Measurements from ENCODE around the gene EID2B. TPM values are rescaled to one million over a fixed set of nuclear protein-coding genes. Genes with fewer than 3 reads are reported as not detected.

The EID2B gene
- total RNA-seq, 1 experiment from 2014 or later, result 3.5 TPM

GRCh38 chr19:39512988-39513387 lies 19.7 kb downstream of the EID2B start:
- no peak overlapping the region for H3K9ac ChIP-seq (ENCODE audit: low read length)
- intact Hi-C loops (cut with micrococcal nuclease), result no loop called here
- TF ChIP-seq CTCF (conservative IDR thresholded peaks at IDR 0.05; ENCODE audit: low read depth, low read length), result no peak
- TF ChIP-seq EZH2phosphoT487 (IDR thresholded peaks at IDR 0.05; ENCODE audit: borderline replicate concordance, low read length), result no peak
- no peak for TF ChIP-seq EZH2 (IDR thresholded peaks at IDR 0.05; ENCODE audit: low read length, unreplicated experiment)
- H2AFZ ChIP-seq (ENCODE audit: low read length), result no peak overlapping the region
- no peaks in the 10 kb centered on the region for H3K9me3 ChIP-seq (ENCODE audit: low read length)
- no peaks in the 10 kb centered on the region for H3F3A ChIP-seq (ENCODE audit: low read length, unreplicated experiment)
- no peak for ATAC-seq
- DNase-seq, result no peak
- POLR2A ChIA-PET (ENCODE audit: unreplicated experiment), result no interaction called here
- H3K9me2 ChIP-seq (replicated peaks; ENCODE audit: low read length), result no peaks in the 10 kb centered on the region
- H3K4me3 ChIP-seq (ENCODE audit: low read length), result no peak overlapping the region
- H4K20me1 ChIP-seq (ENCODE audit: low read length), result no peaks in the 10 kb centered on the region
- CTCF ChIA-PET, result interaction anchor here (0.5 kb wide), 1 partner anchor 15 kb away, joined by 3 read pairs; no protein-coding TSS in a partner anchor
- H3K27ac ChIP-seq (ENCODE audit: low read length), result no peak overlapping the region
- H3K4me1 ChIP-seq (ENCODE audit: insufficient read depth, low read length), result peaks cover 3% of the 10 kb centered on the region; the same call in 1 of the 2 replicates
- H3K36me3 ChIP-seq (ENCODE audit: low read depth, low read length), result no peaks in the 10 kb centered on the region
- BruUV-seq (replicated peaks), result no TSS peak
- 0 out of 2 replicates have a peak, but pooled peaks cover under 1% of the 10 kb centered on the region for H3K79me2 ChIP-seq (ENCODE audit: low read length)
- peaks cover 5% of the 10 kb centered on the region; the same call in 1 of the 2 replicates for H3K27me3 ChIP-seq (ENCODE audit: low read length)
- H3K4me2 ChIP-seq (ENCODE audit: low read length), result no peak overlapping the region

DNA sequence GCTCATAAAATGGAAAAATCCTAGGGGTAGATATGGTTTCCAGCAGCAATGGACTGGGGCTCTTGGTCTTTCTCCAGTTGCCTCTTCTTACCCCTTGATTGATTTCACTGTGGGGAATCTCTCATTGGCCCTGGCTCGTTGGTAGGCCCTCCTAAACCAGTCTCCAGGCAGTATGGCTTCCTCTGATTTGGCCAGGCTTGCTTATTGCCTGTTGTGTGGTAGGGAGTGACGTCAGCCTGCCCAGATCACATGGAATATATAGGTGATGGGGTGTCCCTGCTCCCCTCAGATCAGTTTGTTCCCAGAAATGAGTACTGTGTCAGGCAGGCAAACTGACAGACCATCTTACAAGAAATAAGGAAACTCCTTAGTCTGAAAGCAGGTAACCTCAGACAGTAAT lies 23.4 kb downstream of the EID2B start:
- H3K4me1 ChIP-seq (ENCODE audit: insufficient read depth, low read length), result peaks cover 9% of the 10 kb centered on the region; the same call in 1 of the 2 replicates
- no peak overlapping the region for H3K9ac ChIP-seq (ENCODE audit: low read length)
- intact Hi-C loops (cut with micrococcal nuclease), result no loop called here
- POLR2A ChIA-PET (ENCODE audit: unreplicated experiment), result no interaction called here
- TF ChIP-seq EZH2phosphoT487 (IDR thresholded peaks at IDR 0.05; ENCODE audit: borderline replicate concordance, low read length) (no peak), EZH2 (IDR thresholded peaks at IDR 0.05; ENCODE audit: low read length, unreplicated experiment) (no peak), CTCF (conservative IDR thresholded peaks at IDR 0.05; ENCODE audit: low read depth, low read length) (no peak)
- no peaks in the 10 kb centered on the region for H3F3A ChIP-seq (ENCODE audit: low read length, unreplicated experiment)
- H3K27ac ChIP-seq (ENCODE audit: low read length), result no peak overlapping the region
- BruUV-seq (replicated peaks), result no TSS peak
- H3K27me3 ChIP-seq (ENCODE audit: low read length), result no peaks in the 10 kb centered on the region
- no peaks in the 10 kb centered on the region for H3K36me3 ChIP-seq (ENCODE audit: low read depth, low read length)
- H3K9me2 ChIP-seq (replicated peaks; ENCODE audit: low read length), result no peaks in the 10 kb centered on the region
- H3K79me2 ChIP-seq (ENCODE audit: low read length), result 0 out of 2 replicates have a peak, but pooled peaks cover 6% of the 10 kb centered on the region
- no peak for ATAC-seq
- H3K9me3 ChIP-seq (ENCODE audit: low read length), result no peaks in the 10 kb centered on the region
- no peak for DNase-seq
- H2AFZ ChIP-seq (ENCODE audit: low read length), result no peak overlapping the region
- CTCF ChIA-PET, result no interaction called here
- no peak overlapping the region for H3K4me2 ChIP-seq (ENCODE audit: low read length)
- H3K4me3 ChIP-seq (ENCODE audit: low read length), result no peak overlapping the region
- H4K20me1 ChIP-seq (ENCODE audit: low read length), result no peaks in the 10 kb centered on the region

- intact Hi-C loops (cut with micrococcal nuclease), result no loop called here
- H3K36me3 ChIP-seq (ENCODE audit: low read depth, low read length), result no peaks in the 10 kb centered on the region
- H4K20me1 ChIP-seq (ENCODE audit: low read length), result no peaks in the 10 kb centered on the region
- TF ChIP-seq EZH2phosphoT487 (IDR thresholded peaks at IDR 0.05; ENCODE audit: borderline replicate concordance, low read length) (no peak), CTCF (conservative IDR thresholded peaks at IDR 0.05; ENCODE audit: low read depth, low read length) (no peak), EZH2 (IDR thresholded peaks at IDR 0.05; ENCODE audit: low read length, unreplicated experiment) (no peak)
- ChIA-PET CTCF (no interaction called here), POLR2A (ENCODE audit: unreplicated experiment) (no interaction called here)
- no peaks in the 10 kb centered on the region for H3K9me3 ChIP-seq (ENCODE audit: low read length)
- no peak for ATAC-seq
- no peak overlapping the region for H3K4me3 ChIP-seq (ENCODE audit: low read length)
- no peaks in the 10 kb centered on the region for H3F3A ChIP-seq (ENCODE audit: low read length, unreplicated experiment)
- H3K27ac ChIP-seq (ENCODE audit: low read length), result no peak overlapping the region
- 0 out of 2 replicates have a peak, but pooled peaks cover 6% of the 10 kb centered on the region for H3K79me2 ChIP-seq (ENCODE audit: low read length)
- H3K9ac ChIP-seq (ENCODE audit: low read length), result no peak overlapping the region
- no peaks in the 10 kb centered on the region for H3K27me3 ChIP-seq (ENCODE audit: low read length)
- H3K4me1 ChIP-seq (ENCODE audit: insufficient read depth, low read length), result peaks cover 9% of the 10 kb centered on the region; the same call in 1 of the 2 replicates
- no peak overlapping the region for H2AFZ ChIP-seq (ENCODE audit: low read length)
- BruUV-seq (replicated peaks), result no TSS peak
- no peak for DNase-seq
- H3K4me2 ChIP-seq (ENCODE audit: low read length), result no peak overlapping the region
- no peaks in the 10 kb centered on the region for H3K9me2 ChIP-seq (replicated peaks; ENCODE audit: low read length)
These were observed 24.0 kb downstream of the EID2B start for GRCh38 chr19:39508629-39509028.
